HCT116 (cell line): ENCODE measurements around the gene TFEB. TPM values are rescaled to one million over a fixed set of nuclear protein-coding genes. Genes with fewer than 3 reads are reported as not detected.

Source experiments
- ATAC-seq: fragments of 200-7000 bp; cut with Tn5 transposase; 2 replicates; pipeline ENCODE4 v1.9.1; 2020; ENCODE audit warnings: mild to moderate bottlenecking, moderate library complexity
- BruUV-seq: library from RNA; stranded (reverse); fragments of 400-500 nt; replicated peaks from 2 replicates; lab custom pipeline; 2021; lab: Mats Ljungman, UMichigan
- CTCF ChIA-PET: fragments of 300-600 bp; sonication (Branson Sonifier 250); formaldehyde crosslinking; loops from one replicate; lab custom pipeline; 2021; ENCODE audit warnings: antibody characterized with exemption; lab: Charles Lee
- POLR2A ChIA-PET: fragments of 300-600, 350-600 bp; sonication (Branson Sonifier 250); formaldehyde crosslinking; loops from one replicate; lab custom pipeline; 2021; ENCODE audit warnings: antibody characterized with exemption; lab: Charles Lee
- RAD21 ChIA-PET, 2 experiments: fragments of 300-600 bp; sonication (Branson Sonifier 250); formaldehyde crosslinking; loops; one replicate each; lab custom pipeline; 2023; ENCODE audit warnings: low total read pairs in 2 of 2; ENCODE audit not compliant: uncharacterized antibody in 2 of 2, unreplicated experiment in 2 of 2, low non-redundant PET in 1 of 2; lab: Charles Lee
- DNase-seq: peaks from one replicate; pipeline ENCODE4 v3.0.0-alpha.2; 2010; ENCODE audit warnings: low read depth, low spot score
- H2AFZ ChIP-seq: fragments of 200-600 bp; shearing (Covaris generic), sonication (generic); 2 replicates; pipeline ENCODE4 v1.6.1; 2017; ENCODE audit warnings: low read depth, mixed run types, mixed read lengths, antibody characterized with exemption, low read length; ENCODE audit not compliant: poor library complexity, severe bottlenecking
- H3K27ac ChIP-seq: 2 replicates; pipeline ENCODE4 v1.5.1; 2012; ENCODE audit warnings: low read depth, low read length
- H3K27me3 ChIP-seq: fragments of 200-600 bp; sonication (generic); 2 replicates; pipeline ENCODE4 v1.6.1; 2016; ENCODE audit warnings: mixed run types, low read length, mixed read lengths; ENCODE audit not compliant: insufficient read depth
- H3K36me3 ChIP-seq, 2 experiments: fragments of 200-500 bp in 1 of 2; fragments of 200-600 bp in 1 of 2; sonication (Bioruptor generic) in 1 of 2; sonication (generic) in 1 of 2; 2 replicates each; pipeline versions ENCODE4 v1.5.1 to v1.6.1; 2014 to 2016; ENCODE audit warnings: low read length in 2 of 2, inconsistent platforms in 1 of 2, mixed read lengths in 1 of 2, mixed run types in 1 of 2; ENCODE audit not compliant: insufficient read depth in 2 of 2, control insufficient read depth in 1 of 2
- H3K4me1 ChIP-seq, 2 experiments: fragments of 200-600 bp in 1 of 2; sonication (generic) in 1 of 2; 2 replicates each; pipeline versions ENCODE4 v1.5.1 to v1.6.1; 2012 to 2017; ENCODE audit warnings: low read length in 2 of 2, inconsistent platforms in 1 of 2, mild to moderate bottlenecking in 1 of 2, mixed read lengths in 1 of 2, mixed run types in 1 of 2, moderate library complexity in 1 of 2; ENCODE audit not compliant: insufficient read depth in 2 of 2, control insufficient read depth in 1 of 2
- H3K4me2 ChIP-seq: fragments of 200-600 bp; sonication (generic); 2 replicates; pipeline ENCODE4 v1.6.1; 2017; ENCODE audit warnings: mixed run types, low read length, mixed read lengths
- H3K4me3 ChIP-seq, 2 experiments: fragments of 200-600 bp in 1 of 2; sonication (generic) in 1 of 2; replicated peaks in 1 of 2; 2 replicates each; pipeline ENCODE4 v1.5.1; 2011 to 2016; ENCODE audit warnings: low read length in 2 of 2, control low read depth in 1 of 2, low read depth in 1 of 2, mild to moderate bottlenecking in 1 of 2, mixed read lengths in 1 of 2, mixed run types in 1 of 2
- H3K79me2 ChIP-seq: fragments of 200-600 bp; sonication (generic); 2 replicates; pipeline ENCODE4 v1.6.1; 2017; ENCODE audit warnings: mild to moderate bottlenecking, mixed run types, low read length, moderate library complexity, mixed read lengths; ENCODE audit not compliant: insufficient read depth
- H3K9ac ChIP-seq: fragments of 200-600 bp; sonication (generic); 2 replicates; pipeline ENCODE4 v1.6.1; 2016; ENCODE audit warnings: low read length, mixed read lengths
- H3K9me2 ChIP-seq: fragments of 200-600 bp; sonication (generic), shearing (Covaris generic); 2 replicates; pipeline ENCODE4 v1.6.1; 2017; ENCODE audit warnings: mixed run types, mild to moderate bottlenecking, moderate library complexity; ENCODE audit not compliant: insufficient read depth
- H3K9me3 ChIP-seq, 2 experiments: fragments of 200-500 bp in 1 of 2; fragments of 200-600 bp in 1 of 2; sonication (Bioruptor generic) in 1 of 2; sonication (generic) in 1 of 2; 2 replicates each; pipeline ENCODE4 v1.6.1; 2014 to 2017; ENCODE audit warnings: low read length in 2 of 2, mixed read lengths in 2 of 2, inconsistent platforms in 1 of 2, low read depth in 1 of 2, mild to moderate bottlenecking in 1 of 2, mixed run types in 1 of 2, moderate library complexity in 1 of 2; ENCODE audit not compliant: control insufficient read depth in 1 of 2, insufficient read depth in 1 of 2
- H4K20me1 ChIP-seq: fragments of 200-600 bp; sonication (generic), shearing (Covaris generic); 2 replicates; pipeline ENCODE4 v1.6.1; 2017; ENCODE audit warnings: mixed run types, mild to moderate bottlenecking, moderate library complexity; ENCODE audit not compliant: insufficient read depth
- CEBPB ChIP-seq: IDR thresholded peaks from 2 replicates; pipeline ENCODE4 v1.6.1; 2012; ENCODE audit warnings: low read depth
- CTCF ChIP-seq, 3 experiments: fragments of 200-600 bp in 1 of 3; sonication (generic) in 1 of 3; IDR thresholded peaks in 2 of 3; conservative IDR thresholded peaks in 1 of 3; 2 replicates each; pipeline ENCODE4 v1.5.1; 2012 to 2017; ENCODE audit warnings: low read depth in 2 of 3, low read length in 2 of 3, antibody characterized with exemption in 1 of 3, borderline replicate concordance in 1 of 3, control low read depth in 1 of 3, mild to moderate bottlenecking in 1 of 3, mixed read lengths in 1 of 3, mixed run types in 1 of 3, moderate library complexity in 1 of 3; ENCODE audit not compliant: insufficient read depth in 1 of 3
- EGR1 ChIP-seq: IDR thresholded peaks from 2 replicates; pipeline ENCODE4 v1.6.1; 2012; ENCODE audit warnings: low read depth
- ELF1 ChIP-seq: IDR thresholded peaks from 2 replicates; pipeline ENCODE4 v1.6.1; 2012; ENCODE audit warnings: low read depth, borderline replicate concordance
- EZH2 ChIP-seq: fragments of 200-600 bp; sonication (generic); IDR thresholded peaks from 2 replicates; pipeline ENCODE4 v1.6.1; 2017; ENCODE audit warnings: antibody characterized with exemption, mixed run types
- EZH2phosphoT487 ChIP-seq: fragments of 200-600 bp; IDR thresholded peaks from 2 replicates; pipeline ENCODE4 v1.6.1; 2018; ENCODE audit warnings: antibody characterized with exemption, borderline replicate concordance
- FOSL1 ChIP-seq: IDR thresholded peaks from 2 replicates; pipeline ENCODE4 v1.6.1; 2012; ENCODE audit warnings: low read depth
- JUND ChIP-seq: IDR thresholded peaks from 2 replicates; pipeline ENCODE4 v1.6.1; 2012
- POLR2A ChIP-seq: IDR thresholded peaks from 2 replicates; pipeline ENCODE4 v1.7.0; 2011; ENCODE audit warnings: borderline replicate concordance; ENCODE audit not compliant: insufficient read depth, insufficient read length; ENCODE audit errors: extremely low read depth
- POLR2AphosphoS5 ChIP-seq: IDR thresholded peaks from 2 replicates; pipeline ENCODE4 v1.6.1; 2011; ENCODE audit warnings: mild to moderate bottlenecking, low read depth, low read length, moderate library complexity
- RAD21 ChIP-seq: IDR thresholded peaks from 2 replicates; pipeline ENCODE4 v1.6.1; 2012; ENCODE audit warnings: low read depth, mild to moderate bottlenecking
- SIN3A ChIP-seq: IDR thresholded peaks from 2 replicates; pipeline ENCODE4 v1.6.1; 2012; ENCODE audit warnings: low read depth
- SRF ChIP-seq: IDR thresholded peaks from 2 replicates; pipeline ENCODE4 v1.6.1; 2012; ENCODE audit warnings: low read depth
- YY1 ChIP-seq: IDR thresholded peaks from 2 replicates; pipeline ENCODE4 v1.6.1; 2011; ENCODE audit warnings: low read length, low read depth, moderate library complexity, mild to moderate bottlenecking; ENCODE audit not compliant: insufficient replicate concordance; ENCODE audit errors: extremely low read depth
- ZBTB33 ChIP-seq: IDR thresholded peaks from 2 replicates; pipeline ENCODE4 v1.6.1; 2011; ENCODE audit warnings: mild to moderate bottlenecking, low read length, moderate library complexity; ENCODE audit not compliant: insufficient replicate concordance; ENCODE audit errors: extremely low read depth
- ZFX ChIP-seq: fragments of 450-650 bp; IDR thresholded peaks from 2 replicates; pipeline ENCODE4 v1.6.1; 2017
- ZNF274 ChIP-seq: fragments of 200-500 bp; sonication (Bioruptor generic); IDR thresholded peaks from 2 replicates; pipeline ENCODE4 v1.6.1; 2014; ENCODE audit warnings: mild to moderate bottlenecking, low read depth, low read length, inconsistent platforms
- intact Hi-C: fragments of 100-400 bp; cut with micrococcal nuclease; formaldehyde crosslinking; loops from 2 replicates; pipeline ENCODE4 v1.10.0; 2022
- total RNA-seq: library from RNA; stranded (reverse); gene quantifications from one replicate; pipeline ENCODE4 v1.2.1, GENCODE V29; 2021; ENCODE audit not compliant: unreplicated experiment
- TF ChIP-seq, protein P1 (sequence below): IDR thresholded peaks from 2 replicates; pipeline ENCODE4 v1.6.1; 2012
- TF ChIP-seq, protein P2 (sequence below): IDR thresholded peaks from 2 replicates; pipeline ENCODE4 v1.6.1; 2012; ENCODE audit warnings: low read depth

TFEB gene
- total RNA-seq, 1 experiment from 2014 or later: 4.8 TPM

DNA sequence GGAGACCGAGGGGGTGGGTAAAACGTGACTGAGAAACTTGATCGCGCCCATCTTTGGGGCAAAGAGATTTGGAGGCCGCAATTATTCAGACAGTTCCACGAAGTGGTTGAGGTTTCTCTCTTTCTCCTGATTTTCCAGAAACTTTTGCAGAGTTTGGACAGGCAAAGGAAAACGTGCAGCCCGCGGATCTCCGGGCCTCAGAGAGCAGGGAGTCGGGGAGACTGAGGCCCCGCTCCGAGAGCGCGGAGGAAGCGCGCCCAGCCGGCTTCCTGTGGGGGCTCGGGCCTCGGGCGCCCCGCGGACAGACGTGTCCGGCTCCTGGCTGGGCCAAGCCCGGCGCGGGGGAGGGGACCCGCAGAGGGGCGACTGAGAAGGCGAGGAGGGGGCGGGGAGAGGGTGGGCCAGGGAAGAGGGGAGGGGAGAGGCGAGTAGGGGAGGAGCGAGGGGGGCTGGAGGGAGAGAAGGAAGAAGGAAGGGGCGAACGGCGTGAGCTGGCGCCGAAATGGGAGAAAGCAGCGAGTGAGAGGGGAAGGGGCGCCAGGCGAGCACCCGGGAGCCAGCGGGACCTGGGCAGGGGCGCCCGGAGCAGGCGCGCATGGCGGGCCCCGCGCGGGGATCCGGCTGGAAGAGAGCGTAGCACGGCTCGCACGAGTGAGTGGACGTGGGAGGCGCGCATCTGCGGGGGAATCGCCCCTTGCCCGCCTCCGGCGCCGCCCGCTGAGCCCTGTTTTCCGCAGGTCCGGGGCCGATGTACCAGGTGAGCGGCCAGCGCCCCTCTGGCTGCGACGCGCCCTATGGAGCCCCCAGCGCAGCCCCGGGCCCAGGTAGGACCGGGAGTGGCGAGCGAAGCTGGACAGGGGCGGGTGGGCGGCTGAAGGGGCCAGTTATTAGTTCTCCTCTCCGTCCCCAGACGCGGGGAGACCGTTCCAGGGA lies 97.1 kb downstream of the TFEB start, which contains the start of gene MDFI:
MDFI (plus strand) TSS at position 467 of the 933 bp plus-strand sequence; CDS start at position 749, 282 bp downstream.
- H3K4me1 ChIP-seq: peaks cover 19 to 27% of the 10 kb centered on the region in 2 experiments
- intact Hi-C loops: no loop called here
- TF ChIP-seq RAD21 (no peak), JUND (no peak), POLR2AphosphoS5 (no peak), POLR2A (no peak), SIN3A (no peak), FOSL1 (no peak), EZH2phosphoT487 (no peak), ZBTB33 (no peak), CTCF (IDR thresholded peaks at IDR 0.05 in 2 of 3, conservative IDR thresholded peaks at IDR 0.05 in 1 of 3; ENCODE audit: borderline replicate concordance in 1 of 3, insufficient read depth in 1 of 3, low read depth in 2 of 3, low read length in 2 of 3) (no peak), SRF (no peak), ZNF274 (no peak), ZFX (no peak), EZH2 (no peak), YY1 (no peak), EGR1 (no peak), CEBPB (no peak), ELF1 (no peak)
- TF ChIP-seq, protein P1, sequence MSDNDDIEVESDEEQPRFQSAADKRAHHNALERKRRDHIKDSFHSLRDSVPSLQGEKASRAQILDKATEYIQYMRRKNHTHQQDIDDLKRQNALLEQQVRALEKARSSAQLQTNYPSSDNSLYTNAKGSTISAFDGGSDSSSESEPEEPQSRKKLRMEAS: no peak
- TF ChIP-seq, protein P2, sequence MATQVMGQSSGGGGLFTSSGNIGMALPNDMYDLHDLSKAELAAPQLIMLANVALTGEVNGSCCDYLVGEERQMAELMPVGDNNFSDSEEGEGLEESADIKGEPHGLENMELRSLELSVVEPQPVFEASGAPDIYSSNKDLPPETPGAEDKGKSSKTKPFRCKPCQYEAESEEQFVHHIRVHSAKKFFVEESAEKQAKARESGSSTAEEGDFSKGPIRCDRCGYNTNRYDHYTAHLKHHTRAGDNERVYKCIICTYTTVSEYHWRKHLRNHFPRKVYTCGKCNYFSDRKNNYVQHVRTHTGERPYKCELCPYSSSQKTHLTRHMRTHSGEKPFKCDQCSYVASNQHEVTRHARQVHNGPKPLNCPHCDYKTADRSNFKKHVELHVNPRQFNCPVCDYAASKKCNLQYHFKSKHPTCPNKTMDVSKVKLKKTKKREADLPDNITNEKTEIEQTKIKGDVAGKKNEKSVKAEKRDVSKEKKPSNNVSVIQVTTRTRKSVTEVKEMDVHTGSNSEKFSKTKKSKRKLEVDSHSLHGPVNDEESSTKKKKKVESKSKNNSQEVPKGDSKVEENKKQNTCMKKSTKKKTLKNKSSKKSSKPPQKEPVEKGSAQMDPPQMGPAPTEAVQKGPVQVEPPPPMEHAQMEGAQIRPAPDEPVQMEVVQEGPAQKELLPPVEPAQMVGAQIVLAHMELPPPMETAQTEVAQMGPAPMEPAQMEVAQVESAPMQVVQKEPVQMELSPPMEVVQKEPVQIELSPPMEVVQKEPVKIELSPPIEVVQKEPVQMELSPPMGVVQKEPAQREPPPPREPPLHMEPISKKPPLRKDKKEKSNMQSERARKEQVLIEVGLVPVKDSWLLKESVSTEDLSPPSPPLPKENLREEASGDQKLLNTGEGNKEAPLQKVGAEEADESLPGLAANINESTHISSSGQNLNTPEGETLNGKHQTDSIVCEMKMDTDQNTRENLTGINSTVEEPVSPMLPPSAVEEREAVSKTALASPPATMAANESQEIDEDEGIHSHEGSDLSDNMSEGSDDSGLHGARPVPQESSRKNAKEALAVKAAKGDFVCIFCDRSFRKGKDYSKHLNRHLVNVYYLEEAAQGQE: no peak

More for the DNA sequence above, 97.1 kb downstream of the TFEB start, which contains the start of gene MDFI:
- Histone ChIP-seq H2AFZ (no peak within 1 kb of the TSS), H4K20me1 (no peaks in the 10 kb centered on the region), H3K9ac (peak within 1 kb of the TSS; percentile 87), H3K27ac (peak within 1 kb of the TSS; percentile 94), H3K4me3 (peak within 1 kb of the TSS; percentile 75 to 88), H3K9me2 (no peaks in the 10 kb centered on the region), H3K79me2 (peaks cover 10% of the 10 kb centered on the region; the same call in 1 of the 2 replicates), H3K4me2 (peak within 1 kb of the TSS; percentile 97), H3K36me3 (no peaks in the 10 kb centered on the region), H3K9me3 (no peaks in the 10 kb centered on the region), H3K27me3 (no peaks in the 10 kb centered on the region)
- ChIA-PET RAD21 (no interaction called here), POLR2A (interaction anchor here (1.5 kb wide), 1 partner anchor 12 kb away, joined by 3 read pairs; no protein-coding TSS in a partner anchor), CTCF (no interaction called here)
- DNase-seq (no peak), ATAC-seq (no peak)
- BruUV-seq: no TSS peak
